Suppressor macrophage treated with lipopolysaccharide for 1 hour (primary cell): ENCODE data around the gene CHST6.
"Not testable (repeated sequence)": the region's sequence is repeated elsewhere in the genome, so short reads cannot be mapped to it uniquely, and the experiment has no call there.

Source experiments
- DNase-seq, 3 donors: peaks; one replicate each; pipeline ENCODE4 v3.0.0-alpha.2; 2020 to 2022

Gene CHST6

DNA sequence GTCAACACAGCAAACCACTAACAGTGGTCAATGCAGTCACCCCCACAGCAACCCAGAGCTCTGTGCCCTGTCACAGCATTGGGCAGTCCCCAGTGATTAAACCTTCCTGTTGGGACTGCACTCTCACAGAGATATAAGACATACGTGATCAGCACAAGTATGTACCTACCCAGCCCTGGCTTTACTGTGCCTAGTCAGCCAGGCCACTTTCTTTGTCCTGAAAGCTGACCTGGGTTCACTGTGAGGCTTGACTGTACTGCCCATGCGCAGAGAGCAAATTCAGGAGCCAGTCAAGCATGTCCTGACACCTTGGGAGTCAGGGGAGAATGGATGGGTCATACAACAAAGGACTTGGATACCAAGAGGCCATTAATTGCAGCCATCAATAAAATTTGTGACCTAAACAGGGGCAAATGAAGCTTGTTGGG is 19.8 kb downstream of the CHST6 start:
- DNase-seq = peak; percentile 21 to 33 (median 22)

DNA sequence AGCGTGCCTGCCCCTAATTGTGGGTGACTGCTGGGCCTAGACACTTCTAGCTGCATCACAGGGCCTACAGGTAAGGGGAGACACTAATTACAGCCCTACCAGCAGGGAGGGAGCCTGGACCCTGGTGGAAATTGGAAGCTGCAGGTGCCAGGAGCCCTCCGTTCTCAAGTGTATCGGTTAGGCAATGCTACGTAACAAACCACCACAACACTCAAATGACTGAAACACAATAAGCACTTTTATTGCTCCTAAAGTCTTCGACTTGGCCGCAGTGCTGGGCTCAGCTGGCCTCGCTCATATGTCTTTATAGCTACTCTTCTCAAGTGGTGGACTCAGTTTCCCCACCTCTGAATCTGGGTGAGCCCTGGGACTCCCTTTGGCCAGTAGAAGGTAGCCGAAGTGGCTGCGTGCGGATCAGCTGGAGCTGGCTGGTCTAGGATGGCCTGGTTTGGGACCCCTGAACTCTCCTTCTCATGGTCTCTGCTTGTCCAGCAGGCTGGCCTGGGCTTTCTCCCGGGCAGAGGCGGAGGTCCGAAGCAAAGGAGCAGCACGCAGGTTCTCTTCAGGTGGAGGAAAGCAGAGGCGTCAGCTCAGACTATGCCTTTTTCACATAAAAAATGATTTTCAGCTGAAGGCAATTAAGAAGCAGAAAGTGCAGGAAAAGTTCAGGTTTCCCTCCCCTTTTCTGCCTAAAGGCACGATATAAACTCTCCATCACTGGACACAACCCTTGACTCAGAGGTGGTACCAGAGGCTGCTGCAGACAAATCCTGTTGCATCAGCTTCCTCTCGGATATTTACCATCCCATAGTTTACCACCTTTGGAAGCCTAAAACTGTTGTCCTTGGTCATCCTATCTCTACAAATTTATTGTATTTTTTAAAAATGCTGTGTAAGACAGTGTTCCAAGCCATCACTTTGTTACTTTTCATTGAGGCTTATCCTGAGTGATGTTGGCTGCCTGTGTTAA is 22.0 kb downstream of the CHST6 start:
- DNase-seq = no peak

- DNase-seq = peak; percentile 76 to 81 (median 80)
These were observed 23.3 kb downstream of the CHST6 start for GRCh38 chr16:75471723-75472633.

DNA sequence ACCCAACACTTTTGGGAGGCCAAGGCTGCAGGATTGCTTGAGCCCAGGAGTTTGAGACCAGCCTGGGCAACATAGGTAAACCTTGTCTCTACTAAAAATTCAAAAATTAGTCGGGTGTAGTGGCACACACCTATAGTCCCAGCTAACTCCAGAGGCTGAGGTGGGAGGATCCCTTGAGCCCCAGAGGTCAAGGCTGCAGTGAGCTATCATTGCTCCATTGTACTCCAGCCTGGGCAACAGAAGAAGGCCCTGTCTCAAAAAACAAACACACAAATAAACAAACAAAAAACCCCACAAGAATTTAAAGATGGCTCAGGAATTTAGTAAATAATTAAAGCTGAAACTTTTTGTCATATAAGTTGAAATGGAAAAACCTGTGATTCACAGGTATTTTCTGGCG is 28.5 kb downstream of the CHST6 start:
- DNase-seq = no peak

DNA sequence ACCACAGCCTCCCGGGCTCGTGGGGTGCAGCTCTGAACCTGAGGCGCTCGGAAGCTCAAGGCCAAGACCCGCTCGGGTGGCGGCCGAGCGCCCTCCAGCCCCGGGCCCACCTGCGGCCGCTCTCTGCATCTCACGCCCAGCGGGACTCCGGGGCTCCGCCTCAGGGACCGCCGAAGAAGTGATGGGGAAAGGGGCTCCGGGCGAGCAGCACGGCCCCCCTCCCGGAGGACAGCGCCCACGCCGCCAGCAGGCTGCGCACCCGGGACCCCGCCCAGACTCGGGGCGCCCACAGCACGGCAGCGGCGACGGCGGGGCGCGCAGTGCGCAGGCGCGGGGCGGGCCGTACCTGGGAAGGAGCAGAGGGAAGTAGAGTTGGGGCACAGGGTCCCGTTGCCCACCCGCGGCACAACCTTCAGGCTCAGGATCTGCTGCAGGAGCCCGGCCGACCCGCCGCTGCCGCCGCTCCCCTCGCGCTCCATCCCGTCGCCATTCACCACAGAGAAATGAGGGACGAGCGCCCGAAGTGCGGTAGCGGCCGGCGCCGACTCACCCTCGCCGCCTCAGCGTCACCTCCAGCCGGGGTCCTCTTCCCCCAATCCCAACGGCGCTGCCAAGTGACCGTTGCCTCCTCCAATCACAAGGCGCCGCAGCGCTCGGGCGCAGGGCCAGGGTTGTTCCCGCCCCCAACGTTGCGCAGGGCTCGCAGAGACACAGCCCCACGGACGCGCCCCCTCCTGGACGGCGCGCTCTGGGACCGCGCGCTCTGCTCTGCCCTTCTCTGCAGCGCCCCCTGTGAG is 30.9 kb downstream of the CHST6 start, which contains the start of gene TMEM170A:
Gene TMEM170A (minus strand): TSS at position 568 of the 797 bp plus-strand sequence. CDS start 89 bp downstream, at position 479.
- DNase-seq = peak; percentile 99 to 100 (median 100)

- DNase-seq = peak; percentile 17 to 39 (median 19)
These were observed 31.7 kb downstream of the CHST6 start for GRCh38 chr16:75463389-75464121.

DNA sequence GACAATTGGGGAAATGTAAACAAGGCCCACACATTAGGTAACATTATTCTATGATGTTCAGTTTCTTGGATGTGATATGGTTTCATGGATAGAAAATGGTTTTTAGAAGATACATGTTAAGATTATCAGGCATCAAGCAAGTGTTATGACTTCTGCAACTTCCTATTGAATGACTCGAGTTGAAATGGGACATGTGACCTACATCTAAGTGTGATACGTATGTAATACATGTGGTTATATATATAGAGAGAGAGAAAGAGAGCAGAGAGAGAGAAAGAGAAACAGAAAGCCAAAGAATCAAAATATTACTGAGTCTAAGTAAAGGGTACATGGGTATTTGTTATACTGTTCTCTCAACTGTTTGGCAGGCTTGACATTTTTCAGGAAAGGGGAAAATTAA is 32.4 kb downstream of the CHST6 start:
- peak; percentile 39 to 67 (median 58) for DNase-seq

- no peak for DNase-seq
These were observed 33.7 kb downstream of the CHST6 start for GRCh38 chr16:75461575-75461974.

- no peak for DNase-seq
These were observed 34.8 kb downstream of the CHST6 start for GRCh38 chr16:75460446-75460845.

GRCh38 chr16:75459691-75460090 is 35.5 kb downstream of the CHST6 start:
- DNase-seq = no peak

DNA sequence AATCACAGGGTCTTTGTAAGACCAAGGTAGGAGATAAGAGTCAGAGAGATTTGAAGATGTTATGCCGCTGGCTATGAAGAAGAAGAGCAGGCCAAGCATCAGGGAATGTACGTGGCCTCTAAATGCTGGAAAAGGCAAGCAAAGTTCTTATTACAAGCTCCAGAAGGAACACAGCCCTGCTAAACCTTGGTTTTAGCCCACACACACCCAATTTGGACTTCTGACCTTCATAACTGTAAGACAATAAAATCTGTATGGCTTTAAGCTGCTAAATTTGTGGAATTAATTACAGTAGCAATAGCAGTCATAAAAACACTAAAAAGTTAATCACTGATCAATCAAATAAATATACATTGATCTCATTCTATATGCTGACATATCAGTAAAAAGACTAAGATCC is 36.8 kb downstream of the CHST6 start:
- DNase-seq = no peak

DNA sequence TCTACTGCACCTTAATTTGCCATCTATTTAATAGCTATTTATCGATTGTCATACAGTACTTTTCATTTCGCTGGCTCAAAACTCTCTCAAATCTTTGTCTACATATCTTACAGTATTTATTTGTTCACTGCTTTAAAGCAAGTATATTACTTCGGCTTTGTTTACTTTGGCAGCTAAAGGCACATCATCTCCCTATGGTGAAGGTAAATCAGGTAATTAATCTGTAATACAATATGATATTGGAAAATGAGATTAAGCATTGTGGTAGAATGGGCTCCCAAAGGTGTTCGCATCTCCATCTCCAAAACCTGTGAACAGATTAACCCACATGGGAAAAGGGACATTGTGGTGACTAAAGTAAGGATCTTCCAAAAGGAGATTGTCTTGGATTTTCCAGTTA is 37.2 kb downstream of the CHST6 start:
- no peak for DNase-seq

- no peak for DNase-seq
These were observed 37.7 kb downstream of the CHST6 start for GRCh38 chr16:75457485-75458021.

- no peak for DNase-seq
These were observed 38.3 kb downstream of the CHST6 start for GRCh38 chr16:75456971-75457370.

DNA sequence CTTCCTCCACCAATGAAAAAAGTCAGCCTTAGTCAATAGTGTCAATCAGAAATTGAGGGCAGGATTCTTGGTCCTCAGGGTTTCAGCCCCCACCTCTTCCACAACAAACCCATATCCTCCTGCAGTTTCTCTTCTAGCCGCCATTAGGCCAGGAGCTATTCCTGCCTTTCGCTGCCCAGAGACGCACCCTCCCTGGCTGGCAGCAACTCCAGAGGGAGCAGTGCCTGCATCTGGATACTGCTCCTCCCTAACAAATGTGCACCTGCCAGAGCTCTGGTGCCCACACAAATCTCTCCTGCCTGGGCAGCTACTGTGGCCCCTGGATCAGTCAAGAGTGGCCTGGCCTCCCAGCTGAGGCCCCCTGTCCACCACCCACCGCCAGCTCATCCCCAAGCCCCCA is 38.8 kb downstream of the CHST6 start:
- not testable (repeated sequence) for DNase-seq

- no peak for DNase-seq
These were observed 39.6 kb downstream of the CHST6 start for GRCh38 chr16:75455677-75456076.

DNA sequence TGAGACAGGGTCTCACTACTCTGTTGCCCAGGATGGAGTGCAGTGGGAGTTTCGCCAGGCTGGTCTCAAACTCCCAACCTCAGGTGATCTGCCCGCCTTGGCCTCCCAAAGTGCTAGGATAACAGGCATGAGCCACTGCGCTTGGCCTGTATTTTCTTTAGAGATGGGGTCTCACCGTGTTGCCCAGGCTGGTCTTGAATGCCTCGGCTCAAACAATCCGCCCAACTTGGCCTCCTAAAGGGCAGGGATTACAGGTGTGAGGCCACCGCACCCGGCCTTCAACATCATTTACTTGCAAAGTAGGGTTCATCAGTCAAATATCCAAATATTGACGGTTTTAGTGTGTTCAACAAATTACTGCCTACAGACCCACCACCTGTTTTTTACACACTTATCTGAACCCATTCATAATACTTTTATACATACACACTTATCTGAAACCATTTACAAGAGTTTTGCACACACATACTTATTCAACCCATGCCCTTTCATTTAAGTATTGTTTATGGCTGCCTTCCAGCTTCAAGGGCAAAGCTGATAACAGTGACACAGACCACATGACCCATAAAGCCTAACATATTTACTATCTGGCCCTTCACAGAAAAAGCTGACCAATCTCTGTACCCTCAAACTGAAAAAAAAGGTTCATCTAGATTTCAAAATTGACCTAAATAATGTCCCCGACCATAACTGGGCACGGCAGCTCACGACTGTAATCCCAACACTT is 42.6 kb downstream of the CHST6 start:
- no peak for DNase-seq

GRCh38 chr16:75446416-75446815 is 48.8 kb downstream of the CHST6 start:
- DNase-seq = no peak

- DNase-seq = no peak
These were observed 49.9 kb downstream of the CHST6 start for GRCh38 chr16:75445298-75445697.

DNA sequence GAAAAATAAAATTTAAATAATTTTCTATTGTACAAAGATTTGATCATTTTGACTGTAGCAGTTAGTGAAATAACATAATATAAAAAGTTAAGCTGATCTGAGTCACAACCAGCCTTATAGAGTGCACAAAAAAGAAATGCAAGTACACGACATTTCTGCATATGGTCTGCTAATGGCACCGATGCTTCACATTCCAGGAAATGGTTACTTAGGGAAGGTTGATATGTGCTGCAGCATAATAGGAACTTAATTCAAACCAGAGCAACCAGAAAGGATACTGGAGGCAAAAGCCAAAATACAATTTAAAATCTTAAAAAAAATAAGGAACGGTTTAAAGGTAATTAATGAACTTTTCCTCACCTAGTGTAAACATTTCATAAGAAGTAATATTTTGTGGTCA is 51.9 kb downstream of the CHST6 start:
- DNase-seq = no peak
